Activated T-helper 1 cell treated with anti-CD3 and anti-CD28 coated beads, Interleukin-12 subunit alpha, Interleukin-12 subunit beta, Interleukin-2, Interleukin-4 antibody, amounts not matched to agents 30 ng/mL and 10 ng/mL and 1 ng/mL, durations not matched to agents 14 hours and 24 hours and 36 hours (primary cell): ENCODE measurements around the gene ANKRD44. TPM values are rescaled to one million over a fixed set of nuclear protein-coding genes. Genes with fewer than 3 reads are reported as not detected.
A peak's percentile ranks its signal among the peaks of the same experiment; 100 is the strongest.
"Not testable (repeated sequence)": the region's sequence is repeated elsewhere in the genome, so short reads cannot be mapped to it uniquely, and the experiment has no call there.

Experiments
- DNase-seq: peaks from one replicate; pipeline ENCODE4 v3.0.0; 2021; ENCODE audit warnings: low spot score
- H3K27ac Mint-ChIP-seq: one replicate; pipeline ENCODE4 v1.8.0; 2021; ENCODE audit warnings: mild to moderate bottlenecking, mixed read lengths
- H3K27me3 Mint-ChIP-seq: one replicate; pipeline ENCODE4 v1.8.0; 2022; ENCODE audit warnings: mild to moderate bottlenecking, moderate library complexity, mixed read lengths; ENCODE audit not compliant: insufficient read depth
- H3K36me3 Mint-ChIP-seq: one replicate; pipeline ENCODE4 v1.8.0; 2021; ENCODE audit warnings: low read depth, mixed read lengths
- H3K4me1 Mint-ChIP-seq: one replicate; pipeline ENCODE4 v1.8.0; 2021; ENCODE audit warnings: low read depth, mixed read lengths
- H3K4me3 Mint-ChIP-seq: one replicate; pipeline ENCODE4 v1.8.0; 2021; ENCODE audit warnings: mild to moderate bottlenecking, moderate library complexity, mixed read lengths
- H3K9me3 Mint-ChIP-seq: one replicate; pipeline ENCODE4 v1.8.0; 2021; ENCODE audit warnings: mixed read lengths
- intact Hi-C: fragments of 100-400 bp; cut with micrococcal nuclease; formaldehyde crosslinking; loops from one replicate; pipeline ENCODE4 v1.15.1; 2024
- total RNA-seq: library from RNA; stranded (reverse); gene quantifications from 2 replicates; pipeline ENCODE4 v1.2.3, GENCODE V29; 2022

Gene ANKRD44
- total RNA-seq, 1 donor from 2014 or later = 159 TPM

DNA sequence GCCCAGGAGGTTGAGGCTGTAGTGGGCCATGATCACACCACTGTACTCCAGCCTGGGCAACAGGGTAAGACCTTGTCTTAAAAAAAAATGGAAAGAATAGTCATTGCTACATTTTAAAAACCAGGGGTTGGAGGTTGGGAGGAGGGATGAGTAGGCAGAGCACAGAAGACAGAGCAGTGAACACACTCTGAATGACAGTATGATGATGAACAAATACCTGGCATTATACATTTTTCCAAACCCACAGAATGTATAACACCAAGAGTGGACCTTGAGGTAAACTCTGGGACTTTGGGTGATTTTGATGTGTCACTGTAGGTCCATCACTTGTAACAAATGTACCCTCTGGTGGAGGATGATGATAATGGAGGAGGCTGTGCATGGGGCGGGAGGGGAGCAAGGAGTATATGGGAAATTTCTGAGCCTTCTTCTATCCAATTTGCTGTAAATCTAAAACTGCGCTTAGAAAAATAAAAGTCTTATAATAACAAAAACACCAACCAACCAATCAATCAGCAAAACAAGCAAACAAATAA is 272.6 kb downstream of the ANKRD44 start:
- peaks cover 8% of the 10 kb centered on the region for H3K9me3 Mint-ChIP-seq
- peaks cover 74% of the 10 kb centered on the region for H3K36me3 Mint-ChIP-seq
- peaks cover 46% of the 10 kb centered on the region for H3K4me1 Mint-ChIP-seq
- no peak for DNase-seq
- peak overlapping the region; percentile 55 for H3K27ac Mint-ChIP-seq
- no peak overlapping the region for H3K4me3 Mint-ChIP-seq
- H3K27me3 Mint-ChIP-seq = no peaks in the 10 kb centered on the region
- intact Hi-C loops = loop anchor here (1.0 kb wide), 1 partner anchor 49 kb away; no protein-coding TSS in a partner anchor

DNA sequence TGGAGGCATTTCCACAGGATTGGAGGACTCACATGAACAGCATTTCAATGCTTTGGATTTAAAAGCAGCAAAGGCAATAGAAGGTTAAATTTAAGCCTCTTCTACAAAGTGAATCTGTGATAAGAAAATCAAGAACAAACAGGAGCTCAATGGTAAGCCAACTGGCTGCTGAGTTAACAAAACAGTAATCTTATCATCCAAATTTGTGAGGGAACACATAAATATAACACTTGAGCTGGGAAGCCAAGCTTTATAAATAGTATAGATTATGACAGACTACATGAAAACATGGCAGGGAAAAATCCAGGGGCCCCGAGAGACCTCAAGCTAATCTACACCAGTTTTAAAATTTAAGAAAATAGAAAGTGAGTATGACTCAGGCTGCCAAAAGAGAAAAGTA is 275.6 kb downstream of the ANKRD44 start:
- Mint-ChIP-seq H3K4me1 (peaks cover 43% of the 10 kb centered on the region), H3K27me3 (no peaks in the 10 kb centered on the region), H3K4me3 (no peak overlapping the region), H3K9me3 (peaks cover 12% of the 10 kb centered on the region), H3K27ac (no peak overlapping the region), H3K36me3 (peaks cover 72% of the 10 kb centered on the region)
- intact Hi-C loops = no loop called here
- DNase-seq = no peak

GRCh38 chr2:197034292-197034691 is 276.3 kb downstream of the ANKRD44 start:
- Mint-ChIP-seq H3K27ac (no peak overlapping the region), H3K4me3 (no peak overlapping the region)

DNA sequence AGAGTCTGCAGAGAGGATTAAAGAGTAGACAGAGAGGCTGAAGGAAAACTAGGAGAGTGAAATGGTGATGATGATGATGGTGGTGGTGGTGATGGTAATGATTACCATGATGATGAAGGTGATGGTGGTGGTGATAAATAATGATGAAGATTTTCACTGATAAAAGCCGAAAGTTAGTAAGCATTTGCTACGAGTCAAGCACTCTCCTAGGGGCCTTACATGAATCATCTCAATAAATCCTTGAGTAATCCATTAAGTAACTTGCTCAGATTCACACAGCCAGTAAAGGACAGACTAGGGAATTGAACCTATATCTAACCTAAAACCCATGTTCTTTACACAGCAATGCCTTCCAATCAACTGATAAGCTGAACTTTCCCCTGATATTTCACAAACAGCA is 277.4 kb downstream of the ANKRD44 start:
- H3K9me3 Mint-ChIP-seq = peaks cover 12% of the 10 kb centered on the region
- no peak overlapping the region for H3K4me3 Mint-ChIP-seq
- intact Hi-C loops = loop anchor here (5.0 kb wide), 1 partner anchor 359 kb away; no protein-coding TSS in a partner anchor
- no peaks in the 10 kb centered on the region for H3K27me3 Mint-ChIP-seq
- peaks cover 51% of the 10 kb centered on the region for H3K4me1 Mint-ChIP-seq
- H3K36me3 Mint-ChIP-seq = peaks cover 76% of the 10 kb centered on the region
- H3K27ac Mint-ChIP-seq = no peak overlapping the region
- DNase-seq = no peak

More at GRCh38 chr2:197034292-197034691, 276.3 kb downstream of the ANKRD44 start:
- peaks cover 73% of the 10 kb centered on the region for H3K36me3 Mint-ChIP-seq
- no peaks in the 10 kb centered on the region for H3K27me3 Mint-ChIP-seq
- intact Hi-C loops = loop anchor here (5.0 kb wide), 1 partner anchor 358 kb away; no protein-coding TSS in a partner anchor
- H3K4me1 Mint-ChIP-seq = peaks cover 46% of the 10 kb centered on the region
- H3K9me3 Mint-ChIP-seq = peaks cover 12% of the 10 kb centered on the region
- DNase-seq = no peak

GRCh38 chr2:197031803-197032202 is 278.8 kb downstream of the ANKRD44 start:
- intact Hi-C loops = loop anchor here (5.0 kb wide), 1 partner anchor 360 kb away; no protein-coding TSS in a partner anchor
- DNase-seq = no peak
- Mint-ChIP-seq H3K4me1 (peaks cover 58% of the 10 kb centered on the region), H3K9me3 (peaks cover 12% of the 10 kb centered on the region), H3K4me3 (no peak overlapping the region), H3K27ac (peak overlapping the region; percentile 29), H3K27me3 (no peaks in the 10 kb centered on the region), H3K36me3 (peaks cover 68% of the 10 kb centered on the region)

DNA sequence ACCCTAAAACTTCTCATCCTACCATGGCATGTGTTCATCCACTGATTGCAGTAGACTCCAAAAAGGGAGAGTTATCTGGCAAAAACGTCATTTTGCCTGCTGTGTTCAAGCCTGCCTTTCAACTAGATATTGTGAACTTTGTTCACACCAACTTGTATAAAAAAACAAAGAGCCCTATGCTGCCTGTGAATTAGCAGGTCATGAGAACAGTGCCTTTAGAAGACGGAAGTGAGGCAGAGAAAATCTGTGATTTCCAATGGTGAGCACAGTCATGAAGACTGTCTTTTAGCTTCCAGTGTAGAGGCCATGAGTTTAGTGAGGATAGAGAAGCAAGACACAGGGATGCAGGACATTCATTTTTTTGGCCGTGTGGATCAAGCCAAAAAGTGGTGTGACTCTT is 280.5 kb downstream of the ANKRD44 start:
- intact Hi-C loops = loop anchor here (5.0 kb wide), 1 partner anchor 362 kb away; no protein-coding TSS in a partner anchor
- no peak overlapping the region for H3K27ac Mint-ChIP-seq
- H3K4me1 Mint-ChIP-seq = peaks cover 68% of the 10 kb centered on the region
- no peak overlapping the region for H3K4me3 Mint-ChIP-seq
- H3K36me3 Mint-ChIP-seq = peaks cover 66% of the 10 kb centered on the region
- no peaks in the 10 kb centered on the region for H3K27me3 Mint-ChIP-seq
- peaks cover 12% of the 10 kb centered on the region for H3K9me3 Mint-ChIP-seq
- no peak for DNase-seq

GRCh38 chr2:197028633-197029032 is 281.9 kb downstream of the ANKRD44 start:
- intact Hi-C loops = no loop called here
- DNase-seq = no peak

DNA sequence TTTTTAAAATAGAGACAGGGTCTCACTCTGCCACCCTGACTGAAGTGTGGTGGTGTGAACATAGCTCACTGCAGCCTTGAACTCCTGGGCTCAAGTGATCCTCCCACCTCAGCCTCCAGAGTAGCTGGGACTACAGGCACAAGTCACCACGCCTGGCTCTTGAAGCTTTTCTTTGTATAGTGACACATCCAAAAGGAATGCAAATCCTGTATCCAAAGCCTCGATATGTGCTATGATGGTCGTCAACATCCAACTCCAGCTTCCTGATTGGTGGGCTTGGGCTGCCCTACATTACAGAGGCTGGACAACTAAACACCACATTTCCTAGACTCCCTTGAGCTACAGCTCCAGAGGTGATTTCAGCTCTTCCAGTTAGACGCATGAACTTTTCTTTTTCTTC is 282.4 kb downstream of the ANKRD44 start:
- H3K27me3 Mint-ChIP-seq = no peaks in the 10 kb centered on the region
- DNase-seq = no peak
- H3K36me3 Mint-ChIP-seq = peaks cover 66% of the 10 kb centered on the region
- peak overlapping the region; percentile 20 for H3K27ac Mint-ChIP-seq
- H3K4me1 Mint-ChIP-seq = peaks cover 63% of the 10 kb centered on the region
- H3K4me3 Mint-ChIP-seq = no peak overlapping the region
- H3K9me3 Mint-ChIP-seq = peaks cover 6% of the 10 kb centered on the region
- intact Hi-C loops = no loop called here

More at GRCh38 chr2:197028633-197029032, 281.9 kb downstream of the ANKRD44 start:
- H3K4me1 Mint-ChIP-seq = peaks cover 62% of the 10 kb centered on the region
- peaks cover 66% of the 10 kb centered on the region for H3K36me3 Mint-ChIP-seq
- peaks cover 6% of the 10 kb centered on the region for H3K9me3 Mint-ChIP-seq
- no peak overlapping the region for H3K4me3 Mint-ChIP-seq
- no peaks in the 10 kb centered on the region for H3K27me3 Mint-ChIP-seq
- H3K27ac Mint-ChIP-seq = peak overlapping the region; percentile 20

DNA sequence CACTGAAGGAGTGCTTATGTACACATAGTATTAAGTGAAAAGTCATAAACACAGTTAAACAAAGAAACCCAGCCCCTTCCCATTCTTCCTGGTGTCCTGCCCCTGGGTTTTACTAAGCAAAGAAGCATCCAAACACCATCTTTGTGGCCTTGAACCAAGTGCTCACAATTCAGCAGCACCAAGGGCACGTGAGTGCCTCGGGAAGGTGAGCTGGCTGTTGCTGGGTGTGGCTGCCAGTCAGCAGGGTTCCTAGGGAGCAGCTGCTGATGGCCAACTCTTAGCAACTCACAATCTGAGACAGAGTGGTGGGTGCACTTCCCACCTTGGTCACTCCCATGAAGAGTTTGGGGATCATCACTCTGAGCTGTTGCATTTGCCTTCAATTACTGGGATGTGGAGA is 286.4 kb downstream of the ANKRD44 start:
- DNase-seq = no peak
- Mint-ChIP-seq H3K9me3 (no peaks in the 10 kb centered on the region), H3K27ac (peak overlapping the region; percentile 30), H3K4me3 (no peak overlapping the region), H3K27me3 (no peaks in the 10 kb centered on the region), H3K36me3 (peaks cover 60% of the 10 kb centered on the region), H3K4me1 (peaks cover 37% of the 10 kb centered on the region)
- intact Hi-C loops = loop anchor here (2.0 kb wide), 1 partner anchor 19 kb away; no protein-coding TSS in a partner anchor

DNA sequence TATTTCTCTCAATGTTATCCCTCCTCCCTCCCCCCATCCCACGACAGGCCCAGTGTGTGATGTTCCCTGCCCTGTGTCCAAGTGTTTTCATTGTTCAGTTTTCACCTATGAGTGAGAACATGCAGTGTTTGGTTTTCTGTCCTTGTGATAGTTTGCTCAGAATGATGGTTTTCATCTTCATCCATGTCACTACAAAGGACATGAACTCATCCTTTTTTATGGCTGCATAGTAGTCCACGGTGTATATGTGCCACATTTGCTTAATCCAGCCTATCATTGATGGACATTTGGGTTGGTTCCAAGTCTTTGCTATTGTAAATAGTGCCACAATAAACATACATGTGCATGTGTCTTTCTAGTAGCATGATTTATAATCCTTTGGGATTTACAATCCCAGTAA is 289.7 kb downstream of the ANKRD44 start:
- H3K9me3 Mint-ChIP-seq, H3K27ac Mint-ChIP-seq, H3K27me3 Mint-ChIP-seq, DNase-seq, H3K4me3 Mint-ChIP-seq, intact Hi-C loops: not testable (repeated sequence)
- Mint-ChIP-seq H3K4me1 (peaks cover 13% of the 10 kb centered on the region), H3K36me3 (peaks cover 52% of the 10 kb centered on the region)

GRCh38 chr2:197013098-197013497 is 297.5 kb downstream of the ANKRD44 start:
- H3K27ac Mint-ChIP-seq = no peak overlapping the region
- H3K9me3 Mint-ChIP-seq = no peaks in the 10 kb centered on the region
- no peak for DNase-seq
- H3K36me3 Mint-ChIP-seq = peaks cover 40% of the 10 kb centered on the region
- intact Hi-C loops = loop anchor here (5.0 to 10.0 kb wide), 2 partner anchors 44 to 152 kb away; no protein-coding TSS in a partner anchor
- peaks cover 6% of the 10 kb centered on the region for H3K4me1 Mint-ChIP-seq
- peaks cover 2% of the 10 kb centered on the region for H3K27me3 Mint-ChIP-seq
- H3K4me3 Mint-ChIP-seq = no peak overlapping the region

GRCh38 chr2:197011801-197012641 is 298.6 kb downstream of the ANKRD44 start:
- DNase-seq = no peak
- Mint-ChIP-seq H3K27me3 (peaks cover 2% of the 10 kb centered on the region), H3K4me1 (peaks cover 6% of the 10 kb centered on the region), H3K4me3 (no peak overlapping the region), H3K36me3 (peaks cover 44% of the 10 kb centered on the region), H3K27ac (peak overlapping the region; percentile 74), H3K9me3 (no peaks in the 10 kb centered on the region)
- intact Hi-C loops = loop anchor here (1.0 to 10.0 kb wide), 4 partner anchors 45 to 366 kb away; partner anchors contain the start of gene ANKRD44

DNA sequence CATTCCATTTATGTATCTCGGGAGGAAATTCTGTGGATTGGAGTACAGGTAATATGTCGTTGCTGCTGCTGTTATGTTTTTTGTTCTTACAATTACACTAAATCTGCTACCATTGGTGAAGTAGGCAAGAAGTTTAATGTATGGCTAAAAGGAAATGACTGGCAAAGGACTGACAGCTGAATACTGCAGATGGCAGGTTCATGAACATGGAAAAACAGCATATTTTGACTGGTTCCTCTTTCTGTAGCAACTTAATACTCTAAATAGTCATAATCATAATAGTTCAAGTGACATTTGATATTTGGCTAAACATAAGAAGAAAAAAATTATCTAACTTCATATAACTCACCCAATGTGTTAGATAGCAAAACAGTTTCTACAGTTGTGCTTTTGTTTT is 299.6 kb downstream of the ANKRD44 start:
- intact Hi-C loops = loop anchor here (5.0 to 10.0 kb wide), 2 partner anchors 46 to 154 kb away; no protein-coding TSS in a partner anchor
- no peaks in the 10 kb centered on the region for H3K9me3 Mint-ChIP-seq
- H3K4me3 Mint-ChIP-seq = no peak overlapping the region
- peak overlapping the region; percentile 42 for H3K27ac Mint-ChIP-seq
- peaks cover 49% of the 10 kb centered on the region for H3K36me3 Mint-ChIP-seq
- no peak for DNase-seq
- H3K27me3 Mint-ChIP-seq = peaks cover 2% of the 10 kb centered on the region
- peaks cover 6% of the 10 kb centered on the region for H3K4me1 Mint-ChIP-seq
